GM12892 (cell line): ENCODE measurements around the gene FAM72B.
"Not testable (repeated sequence)": the region's sequence is repeated elsewhere in the genome, so short reads cannot be mapped to it uniquely, and the experiment has no call there.

Experiments used
- POLR2A ChIP-seq: IDR thresholded peaks from 2 replicates; pipeline ENCODE4 v1.6.1; 2011; ENCODE audit warnings: low read depth, low read length, control low read depth
- POLR2AphosphoS5 ChIP-seq: IDR thresholded peaks from 2 replicates; pipeline ENCODE4 v1.6.1; 2011; ENCODE audit warnings: low read depth, low read length, control low read depth
- TAF1 ChIP-seq: IDR thresholded peaks from 2 replicates; pipeline ENCODE4 v1.6.1; 2011; ENCODE audit warnings: low read depth, mild to moderate bottlenecking, control low read depth, low read length, borderline replicate concordance

GRCh38 chr1:121227544-121228330 is 43.6 kb upstream of the FAM72B start:
- TF ChIP-seq POLR2A, TAF1, POLR2AphosphoS5: not testable (repeated sequence)
